ENCODE results near the gene TMEM223.
"Not testable (repeated sequence)": the region's sequence is repeated elsewhere in the genome, so short reads cannot be mapped to it uniquely, and the experiment has no call there.

Gene TMEM223

DNA sequence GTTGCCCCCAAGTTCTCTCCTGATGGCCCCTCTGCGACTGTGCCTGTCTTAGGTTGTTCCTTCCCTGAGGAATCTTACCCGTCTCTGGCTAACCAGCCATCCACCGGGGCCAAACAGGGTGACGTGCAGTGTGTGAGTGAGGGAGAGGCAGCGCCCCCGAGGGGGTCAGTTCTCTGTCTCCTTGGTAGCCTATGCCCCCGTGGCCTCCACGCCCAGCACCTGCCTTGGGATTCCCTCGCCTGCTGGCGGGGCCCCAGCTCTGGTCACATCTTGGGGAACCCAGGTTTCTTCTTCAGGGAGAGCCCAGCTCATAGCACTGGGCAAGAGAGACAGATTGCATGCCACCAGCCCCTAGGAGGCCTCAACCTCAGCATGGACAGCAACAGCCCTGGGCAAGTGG, 7.7 kb upstream of the TMEM223 start:
- no peak for DNase-seq

- DNase-seq: no peak
These were observed 4.5 kb upstream of the TMEM223 start for GRCh38 chr11:62796281-62796680.

- DNase-seq: no peak
These were observed 2.5 kb upstream of the TMEM223 start for GRCh38 chr11:62794201-62794775.

DNA sequence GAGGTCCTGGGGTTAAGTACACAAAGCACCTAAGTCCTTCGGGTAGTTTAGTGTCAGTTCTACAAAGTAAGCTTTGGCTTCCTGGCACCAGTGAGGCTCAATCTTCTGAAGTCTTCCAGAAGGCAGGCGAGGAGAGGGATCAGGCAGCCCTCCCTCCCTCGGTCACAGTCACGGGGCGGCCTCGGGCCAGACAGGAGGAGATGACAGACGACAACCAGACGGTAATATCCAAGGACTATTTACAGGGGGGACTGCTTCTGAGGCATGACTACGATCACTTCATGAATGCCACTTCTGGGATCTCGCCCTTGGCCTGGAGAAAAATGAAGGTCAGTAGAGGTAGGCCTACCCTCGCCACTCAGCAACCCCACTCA, 383 bp upstream of the TMEM223 start:
- no peak for DNase-seq

- no peak for DNase-seq
These were observed 2.2 kb downstream of the TMEM223 start for GRCh38 chr11:62789576-62789975.

DNA sequence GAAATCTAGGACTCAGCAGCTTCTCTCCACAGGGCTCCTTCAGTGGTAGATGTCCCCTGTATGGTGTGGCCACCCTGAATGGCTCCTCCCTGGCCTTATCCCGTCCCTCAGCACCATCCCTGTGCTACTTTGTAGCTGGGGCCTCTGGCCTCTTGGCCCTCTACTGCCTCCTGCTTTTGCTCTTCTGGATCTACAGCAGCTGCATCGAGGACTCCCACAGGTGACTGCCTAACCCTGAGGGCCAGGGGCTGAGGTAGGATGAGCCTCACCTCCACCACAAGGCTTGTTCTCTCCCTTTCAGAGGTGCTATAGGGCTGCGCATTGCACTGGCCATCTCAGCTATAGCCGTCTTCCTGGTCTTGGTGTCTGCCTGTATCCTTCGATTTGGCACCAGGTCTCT, 2.8 kb downstream of the TMEM223 start:
- DNase-seq: no peak

- peak; percentile 96 to 97 for DNase-seq
These were observed 4.6 kb downstream of the TMEM223 start, which contains the start of gene TMEM179B for GRCh38 chr11:62787005-62787759. Gene TMEM179B, plus strand, starts transcription at chr11:62787402. Its CDS starts 30 bp downstream, at chr11:62787432.

GRCh38 chr11:62786318-62787004, 5.3 kb downstream of the TMEM223 start:
- peak; percentile 76 to 79 for DNase-seq

- DNase-seq: no peak
These were observed 9.1 kb downstream of the TMEM223 start for GRCh38 chr11:62782753-62783152.

- DNase-seq: no peak
These were observed 13.4 kb downstream of the TMEM223 start for GRCh38 chr11:62778441-62778840.

DNA sequence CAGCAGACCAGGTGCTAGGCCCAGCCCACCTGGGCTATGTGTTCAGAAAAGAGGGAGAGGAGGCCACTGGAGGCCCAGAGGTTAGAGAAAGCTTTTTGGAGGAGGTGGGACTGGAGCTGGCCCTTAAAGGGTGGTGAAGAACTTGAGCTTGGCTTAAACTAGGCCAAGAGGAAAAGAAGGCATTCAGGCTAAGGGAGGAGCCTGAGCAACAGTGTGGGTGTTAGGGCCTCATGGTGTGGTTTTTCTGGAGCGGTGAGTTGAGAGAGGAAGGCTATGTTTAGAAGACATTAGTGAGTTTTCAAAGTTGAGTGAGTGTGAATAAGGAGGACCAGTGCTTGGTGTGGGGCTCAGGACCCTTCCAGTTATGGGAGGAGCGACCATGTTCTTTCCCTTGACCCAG, 14.4 kb downstream of the TMEM223 start:
- DNase-seq: no peak

DNA sequence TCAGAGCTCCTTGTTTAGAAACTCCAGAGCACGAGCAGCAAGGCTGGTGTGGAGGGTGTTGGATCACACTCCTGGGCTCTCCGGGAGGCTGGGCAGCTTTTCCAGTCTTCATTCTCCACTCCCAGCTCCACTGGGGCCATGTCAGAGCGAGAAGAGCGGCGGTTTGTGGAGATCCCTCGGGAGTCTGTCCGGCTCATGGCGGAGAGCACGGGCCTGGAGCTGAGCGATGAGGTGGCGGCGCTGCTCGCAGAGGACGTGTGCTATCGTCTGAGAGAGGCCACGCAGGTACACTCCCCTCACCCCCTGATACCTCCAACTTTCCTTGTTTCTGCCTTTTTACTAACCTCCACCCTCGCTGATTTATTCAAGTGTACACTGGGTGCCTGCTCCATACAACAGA, 16.2 kb downstream of the TMEM223 start:
- no peak for DNase-seq

- no peak for DNase-seq
These were observed 17.4 kb downstream of the TMEM223 start for GRCh38 chr11:62774407-62774806.

DNA sequence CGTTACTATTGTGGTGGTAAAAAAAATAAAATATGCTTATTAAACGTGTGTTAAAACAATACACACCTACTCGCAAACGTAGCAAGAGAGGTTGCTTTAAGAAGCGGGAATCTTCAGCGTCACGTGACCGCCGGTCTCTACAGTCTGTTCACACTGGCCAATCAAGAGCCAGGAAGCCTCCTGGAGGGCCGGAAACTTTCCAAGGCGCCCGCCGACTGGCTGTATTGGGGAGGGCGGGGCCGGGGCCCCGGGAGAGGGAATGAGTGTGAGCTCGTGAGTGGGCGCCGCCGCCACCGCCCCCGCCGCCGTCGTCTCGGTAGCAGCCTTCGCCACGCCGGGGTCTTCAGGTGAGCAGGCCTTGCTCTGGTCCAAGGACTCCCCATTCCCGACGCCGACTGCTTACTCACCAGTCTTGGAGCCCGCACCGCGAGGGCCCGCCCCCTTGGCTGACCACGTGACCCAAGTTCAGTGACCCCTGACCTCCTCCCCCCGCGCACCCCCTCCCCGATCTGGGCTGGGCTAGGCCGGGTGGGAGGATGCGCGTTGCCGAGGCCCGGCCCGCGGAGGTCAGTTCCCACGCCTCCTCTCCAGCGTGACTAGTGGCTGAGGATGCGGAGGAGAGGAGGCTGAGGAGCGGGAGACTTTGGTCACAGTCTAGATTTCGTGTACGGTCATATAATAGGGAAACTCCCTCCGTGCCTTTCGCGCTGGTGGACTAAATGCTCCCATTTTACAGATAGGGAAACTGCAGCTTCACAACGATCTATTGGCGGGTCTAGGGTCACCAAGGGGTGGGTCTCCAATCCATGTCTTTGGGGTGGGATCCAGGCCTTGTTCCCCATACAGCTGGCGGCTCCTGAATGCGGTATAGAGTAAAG, 20.4 kb downstream of the TMEM223 start, which contains the start of gene TAF6L:
TSS of gene TAF6L (plus strand) at position 253 of the 878 bp plus-strand sequence. CDS start 4,388 bp downstream, outside the sequence.
- DNase-seq: peak; percentile 90 to 91

GRCh38 chr11:62770778-62771143, 21.0 kb downstream of the TMEM223 start:
- no peak for DNase-seq

DNA sequence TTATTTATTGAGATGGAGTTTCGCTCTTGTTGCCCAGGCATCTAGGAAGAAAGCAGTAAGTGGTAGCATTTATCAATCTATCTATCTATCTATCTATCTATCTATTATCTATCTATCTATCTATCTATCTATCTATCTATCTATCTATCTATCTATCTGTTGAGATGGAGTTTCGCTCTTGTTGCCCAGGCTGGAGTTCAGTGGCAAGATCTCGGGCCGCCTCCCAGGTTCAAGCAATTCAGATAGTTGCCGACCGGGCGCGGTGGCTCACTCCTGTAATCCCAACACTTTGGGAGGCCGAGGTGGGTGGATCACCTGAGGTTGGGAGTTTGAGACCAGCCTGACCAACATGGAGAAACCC, 31.0 kb downstream of the TMEM223 start:
- not testable (repeated sequence) for DNase-seq

GRCh38 chr11:62757846-62758788, 33.7 kb downstream of the TMEM223 start:
- DNase-seq: no peak

- DNase-seq: no peak
These were observed 36.7 kb downstream of the TMEM223 start for GRCh38 chr11:62755086-62755615.

- DNase-seq: peak; percentile 96 to 97
These were observed 37.8 kb downstream of the TMEM223 start, which contains the start of gene ZBTB3 for GRCh38 chr11:62753736-62754603. Gene ZBTB3, minus strand, starts transcription at chr11:62754160. Its CDS starts 496 bp downstream, at chr11:62753664.

GRCh38 chr11:62752994-62753735, 38.6 kb downstream of the TMEM223 start:
- no peak for DNase-seq

Measured in stimulated activated CD4-positive, alpha-beta T cell treated with anti-CD3 and anti-CD28 coated beads, Interleukin-4, amount 100 ng/mL, for 4 hours (primary cell).